AG04450 (cell line): ENCODE results near the gene POU2F1. TPM values are rescaled to one million over a fixed set of nuclear protein-coding genes. Genes with fewer than 3 reads are reported as not detected.

Experiments
- CTCF ChIA-PET: fragments of 300-600, 350-600 bp; formaldehyde crosslinking; extraction: SDS; loops from one replicate; lab custom pipeline; 2022; ENCODE audit warnings: antibody characterized with exemption, inconsistent platforms; lab: Charles Lee
- POLR2A ChIA-PET: fragments of 350-600 bp; formaldehyde crosslinking; extraction: SDS; loops from one replicate; lab custom pipeline; 2021; ENCODE audit warnings: antibody characterized with exemption, inconsistent platforms; lab: Yijun Ruan, JAX
- DNase-seq: peaks from one replicate; pipeline ENCODE4 v3.0.0-alpha.2; 2011; ENCODE audit warnings: low read depth, low spot score
- H3K27ac ChIP-seq: one replicate; pipeline ENCODE4 v1.5.1; 2012; ENCODE audit warnings: low read depth, low read length, control low read depth
- H3K27me3 ChIP-seq: one replicate; pipeline ENCODE4 v1.6.0; 2012; ENCODE audit warnings: low read length; ENCODE audit not compliant: control insufficient read depth, insufficient read depth
- H3K4me3 ChIP-seq: 2 replicates; pipeline ENCODE4 v1.5.1; 2011; ENCODE audit warnings: mild to moderate bottlenecking, low read depth, low read length, control low read depth
- H3K9me3 ChIP-seq: 2 replicates; pipeline ENCODE4 v1.5.1; 2012; ENCODE audit warnings: low read length; ENCODE audit not compliant: control insufficient read depth, insufficient read depth
- CTCF ChIP-seq: IDR thresholded peaks from 2 replicates; pipeline ENCODE4 v1.5.1; 2011; ENCODE audit warnings: low read depth, low read length, control low read depth, inconsistent platforms
- polyA plus RNA-seq: library from polyadenylated mRNA; depleted of rRNA; stranded (reverse); fragments of >200 nt; gene quantifications from 2 replicates; pipeline ENCODE4 v1.2.3, GENCODE V29; 2011

The POU2F1 gene
- polyA plus RNA-seq, 1 experiment = 2.7 TPM

- TF ChIP-seq CTCF = no peak
- ChIA-PET POLR2A (no interaction called here), CTCF (no interaction called here)
- no peaks in the 10 kb centered on the region; the same call in 1 of the 2 replicates for H3K9me3 ChIP-seq
- peaks cover 7% of the 10 kb centered on the region for H3K27me3 ChIP-seq
- H3K4me3 ChIP-seq = no peak overlapping the region
- no peak overlapping the region for H3K27ac ChIP-seq
- DNase-seq = no peak
Measured at GRCh38 chr1:167435484-167435883, 214.8 kb downstream of the POU2F1 start.

GRCh38 chr1:167438171-167439138, 217.8 kb downstream of the POU2F1 start:
- H3K27ac ChIP-seq = no peak overlapping the region
- H3K9me3 ChIP-seq = no peaks in the 10 kb centered on the region; the same call in 1 of the 2 replicates
- no peak for DNase-seq
- H3K4me3 ChIP-seq = no peak overlapping the region
- peaks cover 7% of the 10 kb centered on the region for H3K27me3 ChIP-seq
- TF ChIP-seq CTCF = no peak
- CTCF ChIA-PET = interaction anchor here (0.9 to 7.0 kb wide), 7 partner anchors 94 to 1510 kb away, joined by 3 to 105 read pairs (median 4); no protein-coding TSS in a partner anchor
- POLR2A ChIA-PET = interaction anchor here (0.7 kb wide), 1 partner anchor 642 kb away, joined by 3 read pairs; no protein-coding TSS in a partner anchor

GRCh38 chr1:167439301-167439988, 218.8 kb downstream of the POU2F1 start:
- no peak for DNase-seq
- POLR2A ChIA-PET = no interaction called here

GRCh38 chr1:167440345-167440744, 219.7 kb downstream of the POU2F1 start:
- Histone ChIP-seq H3K27me3 (peaks cover 8% of the 10 kb centered on the region), H3K4me3 (no peak overlapping the region), H3K27ac (no peak overlapping the region), H3K9me3 (no peaks in the 10 kb centered on the region; the same call in 1 of the 2 replicates)
- ChIA-PET POLR2A (no interaction called here), CTCF (interaction anchor here (0.7 to 7.0 kb wide), 8 partner anchors 15 to 381 kb away, joined by 3 to 105 read pairs (median 5); no protein-coding TSS in a partner anchor)
- DNase-seq = no peak
- TF ChIP-seq CTCF = no peak

More at GRCh38 chr1:167439301-167439988, 218.8 kb downstream of the POU2F1 start:
- Histone ChIP-seq H3K4me3 (peak overlapping the region; percentile 55), H3K27ac (no peak overlapping the region), H3K9me3 (no peaks in the 10 kb centered on the region; the same call in 1 of the 2 replicates), H3K27me3 (peaks cover 7% of the 10 kb centered on the region)
- TF ChIP-seq CTCF = peak; percentile 13; the same call in 1 of the 2 replicates
- CTCF ChIA-PET = interaction anchor here (0.5 to 7.0 kb wide), 9 partner anchors 93 to 1511 kb away, joined by 3 to 105 read pairs (median 4); no protein-coding TSS in a partner anchor
